MCF 10A (cell line): ENCODE results near the gene EPHA4. TPM values are rescaled to one million over a fixed set of nuclear protein-coding genes. Genes with fewer than 3 reads are reported as not detected.

Source experiments
- BruUV-seq: library from RNA; stranded (reverse); fragments of 400-500 nt; replicated peaks from 2 replicates; lab custom pipeline; 2021; lab: Mats Ljungman, UMichigan
- CTCF ChIA-PET: fragments of 300-600 bp; sonication (Branson Sonifier 250); formaldehyde crosslinking; extraction: SDS; loops from one replicate; lab custom pipeline; 2021; ENCODE audit warnings: antibody characterized with exemption, inconsistent platforms; lab: Yijun Ruan, JAX
- POLR2A ChIA-PET: fragments of 300-600, 350-650 bp; sonication (Branson Sonifier 250); formaldehyde crosslinking; extraction: SDS; loops from one replicate; lab custom pipeline; 2020; ENCODE audit warnings: antibody characterized with exemption, inconsistent platforms; lab: Yijun Ruan, JAX
- DNase-seq: peaks from one replicate; pipeline ENCODE4 v3.0.0-alpha.2; 2018; ENCODE audit not compliant: unreplicated experiment
- H3K27ac Mint-ChIP-seq: one replicate; pipeline ENCODE4 v1.8.0; 2022; ENCODE audit warnings: mild to moderate bottlenecking, low read depth, mixed read lengths; ENCODE audit not compliant: unreplicated experiment
- H3K27me3 Mint-ChIP-seq: one replicate; pipeline ENCODE4 v1.8.0; 2022; ENCODE audit warnings: mixed read lengths; ENCODE audit not compliant: insufficient read depth, unreplicated experiment
- H3K36me3 Mint-ChIP-seq: one replicate; pipeline ENCODE4 v1.8.0; 2022; ENCODE audit warnings: mild to moderate bottlenecking, moderate library complexity, mixed read lengths; ENCODE audit not compliant: insufficient read depth, unreplicated experiment
- H3K4me1 Mint-ChIP-seq: one replicate; pipeline ENCODE4 v1.8.0; 2022; ENCODE audit warnings: mixed read lengths; ENCODE audit not compliant: insufficient read depth, unreplicated experiment
- H3K4me3 Mint-ChIP-seq: one replicate; pipeline ENCODE4 v1.8.0; 2022; ENCODE audit warnings: mild to moderate bottlenecking, moderate library complexity, mixed read lengths; ENCODE audit not compliant: unreplicated experiment
- H3K9me3 Mint-ChIP-seq: one replicate; pipeline ENCODE4 v1.8.0; 2022; ENCODE audit warnings: mixed read lengths; ENCODE audit not compliant: unreplicated experiment
- intact Hi-C: fragments of 100-400 bp; cut with micrococcal nuclease; formaldehyde crosslinking; loops from 2 replicates; pipeline ENCODE4 v1.14.1; 2022
- total RNA-seq: library from RNA; stranded (reverse); gene quantifications from 2 replicates; pipeline ENCODE4 v1.2.3, GENCODE V29; 2022
- TF ChIP-seq, protein P1 (sequence below): fragments of 200-600 bp; IDR thresholded peaks from one replicate; pipeline ENCODE4 v1.8.0; 2022; ENCODE audit warnings: antibody characterized with exemption, mild to moderate bottlenecking; ENCODE audit not compliant: unreplicated experiment

Gene EPHA4
- total RNA-seq, 1 experiment from 2014 or later: 2.0 TPM

DNA sequence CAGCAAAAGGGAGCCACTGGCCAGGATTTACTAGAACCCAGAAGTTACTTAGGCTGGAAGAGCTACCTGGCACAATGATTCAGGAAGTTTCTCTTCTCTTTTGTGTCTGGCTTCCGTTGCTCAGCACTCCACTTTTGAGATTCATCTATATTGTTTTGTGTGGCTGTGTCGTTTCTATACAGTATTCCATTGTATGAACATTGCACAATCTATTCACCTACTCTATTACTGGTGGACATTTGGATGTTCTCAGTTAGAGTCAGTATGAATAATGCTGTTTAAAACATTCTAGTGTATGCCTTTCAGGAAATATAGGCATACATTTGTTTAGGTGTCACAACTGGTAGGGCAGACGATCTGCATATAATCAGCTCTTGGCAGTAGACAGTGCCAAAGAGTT lies 36.3 kb upstream of the EPHA4 start:
- H3K4me3 Mint-ChIP-seq: no peak overlapping the region
- H3K27ac Mint-ChIP-seq: no peak overlapping the region
- TF ChIP-seq, protein P1, sequence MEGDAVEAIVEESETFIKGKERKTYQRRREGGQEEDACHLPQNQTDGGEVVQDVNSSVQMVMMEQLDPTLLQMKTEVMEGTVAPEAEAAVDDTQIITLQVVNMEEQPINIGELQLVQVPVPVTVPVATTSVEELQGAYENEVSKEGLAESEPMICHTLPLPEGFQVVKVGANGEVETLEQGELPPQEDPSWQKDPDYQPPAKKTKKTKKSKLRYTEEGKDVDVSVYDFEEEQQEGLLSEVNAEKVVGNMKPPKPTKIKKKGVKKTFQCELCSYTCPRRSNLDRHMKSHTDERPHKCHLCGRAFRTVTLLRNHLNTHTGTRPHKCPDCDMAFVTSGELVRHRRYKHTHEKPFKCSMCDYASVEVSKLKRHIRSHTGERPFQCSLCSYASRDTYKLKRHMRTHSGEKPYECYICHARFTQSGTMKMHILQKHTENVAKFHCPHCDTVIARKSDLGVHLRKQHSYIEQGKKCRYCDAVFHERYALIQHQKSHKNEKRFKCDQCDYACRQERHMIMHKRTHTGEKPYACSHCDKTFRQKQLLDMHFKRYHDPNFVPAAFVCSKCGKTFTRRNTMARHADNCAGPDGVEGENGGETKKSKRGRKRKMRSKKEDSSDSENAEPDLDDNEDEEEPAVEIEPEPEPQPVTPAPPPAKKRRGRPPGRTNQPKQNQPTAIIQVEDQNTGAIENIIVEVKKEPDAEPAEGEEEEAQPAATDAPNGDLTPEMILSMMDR: no peak
- peaks cover 29% of the 10 kb centered on the region for H3K4me1 Mint-ChIP-seq
- DNase-seq: no peak
- H3K9me3 Mint-ChIP-seq: peaks cover 7% of the 10 kb centered on the region
- intact Hi-C loops: no loop called here
- H3K36me3 Mint-ChIP-seq: peaks cover 6% of the 10 kb centered on the region
- BruUV-seq: no TSS peak
- no peaks in the 10 kb centered on the region for H3K27me3 Mint-ChIP-seq
- ChIA-PET CTCF (interaction anchor here (0.7 kb wide), 1 partner anchor 182 kb away, joined by 3 read pairs; no protein-coding TSS in a partner anchor), POLR2A (no interaction called here)

DNA sequence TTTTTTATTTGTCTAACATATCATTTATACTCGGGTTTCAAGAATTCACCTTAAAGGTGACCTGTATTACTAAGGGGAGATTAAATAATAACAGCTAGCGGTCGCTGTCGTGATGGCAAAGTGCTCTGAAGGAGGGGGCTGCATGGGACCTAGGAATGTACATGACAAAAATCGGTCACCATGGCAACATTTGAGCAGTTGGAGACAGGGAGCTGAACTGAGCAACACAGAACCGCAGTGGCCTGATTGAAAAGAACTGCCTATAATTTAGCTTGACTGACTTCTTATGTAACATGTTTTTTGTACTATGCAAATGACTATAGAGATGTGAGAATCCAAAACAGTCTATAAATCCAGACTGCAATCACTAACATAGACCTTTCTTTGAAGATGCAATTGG lies 34.3 kb upstream of the EPHA4 start:
- intact Hi-C loops: no loop called here
- peaks cover 14% of the 10 kb centered on the region for H3K4me1 Mint-ChIP-seq
- CTCF ChIA-PET: interaction anchor here (0.6 to 1.2 kb wide), 2 partner anchors 23 to 273 kb away, joined by 3 to 4 read pairs; no protein-coding TSS in a partner anchor

DNA sequence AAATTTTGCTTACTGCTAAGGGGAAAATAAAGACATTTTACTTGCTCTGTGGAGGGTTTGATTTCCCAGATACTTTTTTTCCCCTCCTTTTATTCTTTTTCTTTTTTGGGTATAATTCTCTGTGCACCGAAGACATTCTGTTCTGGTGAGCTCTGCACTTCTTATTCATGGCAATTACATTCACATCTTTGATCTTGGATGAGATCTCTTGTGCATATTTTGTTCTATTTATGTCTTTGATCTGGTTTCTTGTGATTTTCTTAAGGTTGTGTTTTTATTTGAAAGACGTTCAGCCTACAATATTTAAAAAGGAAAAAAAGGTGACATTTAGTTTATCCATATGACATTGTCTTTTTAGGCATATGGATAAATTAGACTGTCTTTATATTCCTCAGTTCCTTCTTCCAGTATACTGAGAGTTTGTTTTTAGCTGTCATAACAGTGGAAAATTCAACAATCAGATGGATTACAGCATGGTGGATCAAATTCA lies 33.7 kb upstream of the EPHA4 start:
- TF ChIP-seq, protein P1: no peak
- H3K4me1 Mint-ChIP-seq: peaks cover 9% of the 10 kb centered on the region
- H3K9me3 Mint-ChIP-seq: no peaks in the 10 kb centered on the region
- BruUV-seq: no TSS peak
- H3K36me3 Mint-ChIP-seq: no peaks in the 10 kb centered on the region
- H3K4me3 Mint-ChIP-seq: no peak overlapping the region
- intact Hi-C loops: no loop called here
- no peak overlapping the region for H3K27ac Mint-ChIP-seq
- POLR2A ChIA-PET: interaction anchor here (0.7 to 1.7 kb wide), 2 partner anchors 22 to 224 kb away, joined by 3 to 5 read pairs; no protein-coding TSS in a partner anchor
- no peaks in the 10 kb centered on the region for H3K27me3 Mint-ChIP-seq
- no peak for DNase-seq
- CTCF ChIA-PET: no interaction called here

More for the DNA sequence above, 34.3 kb upstream of the EPHA4 start:
- POLR2A ChIA-PET: interaction anchor here (0.7 to 1.7 kb wide), 2 partner anchors 21 to 223 kb away, joined by 3 to 5 read pairs; no protein-coding TSS in a partner anchor
- H3K27ac Mint-ChIP-seq: no peak overlapping the region
- no peaks in the 10 kb centered on the region for H3K27me3 Mint-ChIP-seq
- H3K9me3 Mint-ChIP-seq: no peaks in the 10 kb centered on the region
- DNase-seq: no peak
- no peak overlapping the region for H3K4me3 Mint-ChIP-seq
- BruUV-seq: no TSS peak
- H3K36me3 Mint-ChIP-seq: no peaks in the 10 kb centered on the region
- TF ChIP-seq, protein P1: no peak

DNA sequence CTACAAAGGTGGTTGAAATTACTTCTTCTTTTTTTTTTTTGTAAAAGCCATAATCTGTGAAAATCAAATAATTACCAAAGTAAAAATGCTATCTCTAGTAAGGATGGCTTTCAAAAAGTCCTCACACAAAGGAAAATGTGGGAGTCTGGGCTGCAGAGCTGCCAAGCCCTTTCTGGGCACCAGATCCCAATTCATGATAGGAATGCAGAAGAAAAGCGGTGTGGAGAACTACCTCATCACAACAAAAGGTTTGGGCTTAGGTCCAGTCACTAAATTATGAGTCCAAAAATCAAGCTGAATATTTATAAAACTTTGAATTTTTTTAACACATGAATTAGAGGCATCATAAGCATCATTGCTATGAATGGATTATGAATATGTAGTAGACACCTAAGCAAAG lies 30.8 kb upstream of the EPHA4 start:
- H3K36me3 Mint-ChIP-seq: no peaks in the 10 kb centered on the region
- H3K4me1 Mint-ChIP-seq: no peaks in the 10 kb centered on the region
- BruUV-seq: no TSS peak
- H3K27ac Mint-ChIP-seq: no peak overlapping the region
- ChIA-PET POLR2A (no interaction called here), CTCF (interaction anchor here (0.6 kb wide), 1 partner anchor 82 kb away, joined by 4 read pairs; no protein-coding TSS in a partner anchor)
- DNase-seq: no peak
- TF ChIP-seq, protein P1: no peak
- H3K27me3 Mint-ChIP-seq: no peaks in the 10 kb centered on the region
- no peak overlapping the region for H3K4me3 Mint-ChIP-seq
- no peaks in the 10 kb centered on the region for H3K9me3 Mint-ChIP-seq
- intact Hi-C loops: no loop called here
